Stomach (tissue), 4 donors: ENCODE data around the gene LILRA2.

Source experiments
- CTCF ChIP-seq, 7 experiments: fragments of 450-650 bp in 4 of 7; fragments of 200-600 bp in 3 of 7; sonication (generic) in 3 of 7; IDR thresholded peaks; one replicate each; pipeline ENCODE4 v1.5.1; 2016 to 2019; ENCODE audit warnings: antibody characterized with exemption in 7 of 7, control low read depth in 2 of 7, mild to moderate bottlenecking in 1 of 7
- EP300 ChIP-seq: sonication (generic); formaldehyde crosslinking; IDR thresholded peaks from one replicate; pipeline ENCODE4 v1.6.1; 2017; ENCODE audit warnings: antibody characterized with exemption
- POLR2A ChIP-seq, 4 donors: fragments of 450-650 bp; IDR thresholded peaks; one replicate each; pipeline ENCODE4 v1.6.1; 2016; ENCODE audit warnings: antibody characterized with exemption in 4 of 4, control low read depth in 2 of 4, mild to moderate bottlenecking in 1 of 4, moderate library complexity in 1 of 4
- POLR2AphosphoS5 ChIP-seq, 3 donors: sonication (generic); formaldehyde crosslinking; IDR thresholded peaks; one replicate each; pipeline ENCODE4 v1.6.1; 2016; ENCODE audit warnings: antibody characterized with exemption in 3 of 3

DNA sequence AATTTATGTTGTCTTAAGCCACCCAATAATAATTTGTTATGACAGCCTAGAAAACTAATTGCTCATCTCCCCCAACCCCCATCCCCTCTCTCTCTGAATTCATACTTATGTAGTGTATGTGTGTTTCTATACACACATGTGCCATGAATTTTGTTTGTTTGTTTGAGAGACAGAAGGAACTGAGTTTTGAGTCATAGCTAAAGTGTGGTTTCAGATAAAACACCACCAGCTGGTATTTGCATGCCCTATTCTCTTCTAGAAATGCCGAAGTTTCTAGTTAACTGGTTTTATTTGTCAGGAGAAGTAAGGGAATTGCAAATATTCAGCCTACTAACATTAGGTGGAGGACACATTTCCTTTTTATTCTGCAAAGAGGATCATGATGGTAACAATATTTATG, 17.4 kb upstream of the LILRA2 start:
- no peak for TF ChIP-seq POLR2A (IDR thresholded peaks at IDR 0.05)
- no peak for TF ChIP-seq CTCF (IDR thresholded peaks at IDR 0.05)
- no peak for TF ChIP-seq POLR2AphosphoS5 (IDR thresholded peaks at IDR 0.05)
- TF ChIP-seq EP300: no peak
